Fibroblast of lung (primary cell): ENCODE results near the gene SLC22A14. TPM values are rescaled to one million over a fixed set of nuclear protein-coding genes. Genes with fewer than 3 reads are reported as not detected.

Experiments
- DNase-seq, 2 donors: peaks; one replicate each; pipeline versions ENCODE4 v3.0.0 to v3.0.0-alpha.2; 2010; ENCODE audit warnings: low read depth in 2 of 2
- H2AFZ ChIP-seq: 2 replicates; pipeline ENCODE4 v1.5.1; 2012; ENCODE audit warnings: low read length, control low read depth, inconsistent platforms
- H3K27ac ChIP-seq: 2 replicates; pipeline ENCODE4 v1.5.1; 2011; ENCODE audit warnings: low read length, control low read depth; ENCODE audit not compliant: insufficient read depth
- H3K27me3 ChIP-seq: 2 replicates; pipeline ENCODE4 v1.5.1; 2011; ENCODE audit warnings: mild to moderate bottlenecking, low read length; ENCODE audit not compliant: control insufficient read depth, insufficient read depth
- H3K36me3 ChIP-seq: 2 replicates; pipeline ENCODE4 v1.5.1; 2011; ENCODE audit warnings: low read length; ENCODE audit not compliant: control insufficient read depth, insufficient read depth
- H3K4me1 ChIP-seq: 2 replicates; pipeline ENCODE4 v1.5.1; 2011; ENCODE audit warnings: low read length; ENCODE audit not compliant: control insufficient read depth, insufficient read depth; ENCODE audit errors: extremely low read depth
- H3K4me2 ChIP-seq: 2 replicates; pipeline ENCODE4 v1.5.1; 2011; ENCODE audit warnings: low read length, control low read depth; ENCODE audit not compliant: insufficient read depth; ENCODE audit errors: extremely low read depth
- H3K4me3 ChIP-seq, 4 experiments: fragments of 200-600 bp in 1 of 4; sonication (generic) in 1 of 4; replicated peaks in 1 of 4; 2 replicates each; pipeline ENCODE4 v1.5.1; 2011 to 2016; ENCODE audit warnings: low read length in 4 of 4, low read depth in 3 of 4, mild to moderate bottlenecking in 3 of 4, control low read depth in 2 of 4, inconsistent platforms in 1 of 4, mixed read lengths in 1 of 4; ENCODE audit not compliant: insufficient read depth in 1 of 4; ENCODE audit errors: control extremely low read depth in 1 of 4
- H3K79me2 ChIP-seq: 2 replicates; pipeline ENCODE4 v1.5.1; 2012; ENCODE audit warnings: mild to moderate bottlenecking, low read length, inconsistent platforms; ENCODE audit not compliant: control insufficient read depth, insufficient read depth
- H3K9ac ChIP-seq: 2 replicates; pipeline ENCODE4 v1.5.1; 2011; ENCODE audit warnings: mild to moderate bottlenecking, low read length, control low read depth; ENCODE audit not compliant: insufficient read depth
- H3K9me3 ChIP-seq: 2 replicates; pipeline ENCODE4 v1.5.1; 2012; ENCODE audit warnings: low read depth, low read length; ENCODE audit not compliant: control insufficient read depth, insufficient read depth
- H4K20me1 ChIP-seq: 2 replicates; pipeline ENCODE4 v1.5.1; 2011; ENCODE audit warnings: low read length; ENCODE audit not compliant: control insufficient read depth, insufficient read depth; ENCODE audit errors: extremely low read depth
- EZH2 ChIP-seq: IDR thresholded peaks from 2 replicates; pipeline ENCODE4 v1.5.1; 2012; ENCODE audit warnings: low read length, control low read depth, mild to moderate bottlenecking; ENCODE audit errors: missing control alignments
- polyA plus RNA-seq, 2 donors: library from polyadenylated mRNA; depleted of rRNA in 1 of 2; stranded (reverse) in 1 of 2; unstranded in 1 of 2; fragments of >200 nt; gene quantifications; 2 replicates each; pipeline ENCODE4 v1.2.1, GENCODE V29; 2011 to 2012; ENCODE audit warnings: missing spikeins in 1 of 2
- total RNA-seq: library from RNA; depleted of rRNA; stranded (reverse); fragments of >200 nt; gene quantifications from 2 replicates; pipeline ENCODE4 v1.2.1, GENCODE V29; 2014
- TF ChIP-seq, protein P1 (sequence below), 2 donors: IDR thresholded peaks in 1 of 2; conservative IDR thresholded peaks in 1 of 2; 1 replicate in 1 of 2; 2 replicates in 1 of 2; pipeline ENCODE4 v1.5.1; 2011 to 2012; ENCODE audit warnings: low read length in 2 of 2, control low read depth in 1 of 2, inconsistent platforms in 1 of 2, low read depth in 1 of 2, mild to moderate bottlenecking in 1 of 2

Gene SLC22A14
- total and polyA plus RNA-seq, 2 donors (not counting 1 experiment from before 2014, with no cell fraction given), result 0.17 TPM; not detected in 1

DNA sequence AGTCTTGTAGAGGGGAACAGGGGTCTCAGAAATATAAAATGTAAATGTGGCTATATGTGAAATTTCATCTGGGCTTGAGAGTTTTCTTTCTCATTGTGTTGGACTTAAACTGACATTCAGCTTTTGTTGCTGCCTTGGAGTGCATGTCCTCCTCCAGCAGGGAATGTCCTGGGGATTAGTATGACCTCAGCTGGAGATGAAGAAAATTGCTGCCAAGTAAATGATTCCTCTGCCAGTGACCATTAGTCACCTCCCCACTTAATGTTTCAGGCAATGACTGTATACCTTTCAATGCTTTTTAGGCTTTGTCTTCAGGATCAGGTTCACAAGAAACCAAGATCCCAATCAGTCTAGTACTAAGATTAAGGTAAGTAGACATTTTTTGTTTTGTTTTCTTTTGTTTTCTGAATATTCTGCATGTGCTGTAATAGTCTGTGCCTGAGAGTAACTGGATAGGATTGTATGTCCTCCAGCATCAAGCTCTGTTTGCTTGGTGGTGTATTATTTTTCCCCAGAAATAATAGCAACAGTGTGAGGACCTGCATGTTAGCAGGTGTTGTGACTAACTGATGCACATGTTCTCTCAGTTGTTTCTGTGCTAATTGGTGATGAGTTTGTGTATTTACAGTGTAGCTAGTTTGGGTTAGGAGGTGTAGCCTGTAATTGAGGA, 34.6 kb upstream of the SLC22A14 start:
- Histone ChIP-seq H3K9me3 (no peaks in the 10 kb centered on the region), H3K9ac (no peak overlapping the region), H3K27me3 (no peaks in the 10 kb centered on the region), H3K4me3 (no peak overlapping the region), H3K27ac (peak overlapping the region; percentile 7), H3K36me3 (peaks cover 2% of the 10 kb centered on the region), H2AFZ (no peak overlapping the region), H4K20me1 (no peaks in the 10 kb centered on the region), H3K79me2 (no peaks in the 10 kb centered on the region), H3K4me1 (peaks cover 5% of the 10 kb centered on the region), H3K4me2 (no peak overlapping the region)
- TF ChIP-seq, protein P1, sequence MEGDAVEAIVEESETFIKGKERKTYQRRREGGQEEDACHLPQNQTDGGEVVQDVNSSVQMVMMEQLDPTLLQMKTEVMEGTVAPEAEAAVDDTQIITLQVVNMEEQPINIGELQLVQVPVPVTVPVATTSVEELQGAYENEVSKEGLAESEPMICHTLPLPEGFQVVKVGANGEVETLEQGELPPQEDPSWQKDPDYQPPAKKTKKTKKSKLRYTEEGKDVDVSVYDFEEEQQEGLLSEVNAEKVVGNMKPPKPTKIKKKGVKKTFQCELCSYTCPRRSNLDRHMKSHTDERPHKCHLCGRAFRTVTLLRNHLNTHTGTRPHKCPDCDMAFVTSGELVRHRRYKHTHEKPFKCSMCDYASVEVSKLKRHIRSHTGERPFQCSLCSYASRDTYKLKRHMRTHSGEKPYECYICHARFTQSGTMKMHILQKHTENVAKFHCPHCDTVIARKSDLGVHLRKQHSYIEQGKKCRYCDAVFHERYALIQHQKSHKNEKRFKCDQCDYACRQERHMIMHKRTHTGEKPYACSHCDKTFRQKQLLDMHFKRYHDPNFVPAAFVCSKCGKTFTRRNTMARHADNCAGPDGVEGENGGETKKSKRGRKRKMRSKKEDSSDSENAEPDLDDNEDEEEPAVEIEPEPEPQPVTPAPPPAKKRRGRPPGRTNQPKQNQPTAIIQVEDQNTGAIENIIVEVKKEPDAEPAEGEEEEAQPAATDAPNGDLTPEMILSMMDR (conservative IDR thresholded peaks at IDR 0.05 in 1 of 2, IDR thresholded peaks at IDR 0.05 in 1 of 2; ENCODE audit: low read depth in 1 of 2, low read length in 2 of 2), result peak; percentile 21 to 51
- TF ChIP-seq EZH2, result no peak
- peak; percentile 88 to 94 for DNase-seq

DNA sequence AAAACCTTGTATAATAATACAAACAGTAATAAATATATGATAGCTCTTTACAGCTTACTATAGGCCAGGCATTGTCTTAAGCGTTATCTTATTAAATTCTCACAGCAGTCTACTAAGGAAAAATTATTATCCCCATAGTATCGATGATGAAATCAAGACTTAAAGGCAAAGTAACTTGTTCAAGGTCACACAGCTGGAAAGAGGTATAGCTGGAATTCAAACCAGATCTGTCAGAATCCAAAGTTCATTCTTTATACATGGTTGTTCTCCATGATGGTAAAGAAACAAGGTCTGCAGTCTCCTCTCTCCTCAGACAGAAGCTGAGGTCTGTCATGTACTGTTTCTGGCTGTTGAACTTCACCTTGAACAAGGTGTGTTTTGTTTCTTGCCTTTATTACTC, 31.9 kb upstream of the SLC22A14 start:
- no peaks in the 10 kb centered on the region for H3K27me3 ChIP-seq
- H3K27ac ChIP-seq, result no peak overlapping the region
- DNase-seq, result no peak
- H3K9ac ChIP-seq, result no peak overlapping the region
- H4K20me1 ChIP-seq, result no peaks in the 10 kb centered on the region
- H3K36me3 ChIP-seq, result peaks cover 6% of the 10 kb centered on the region
- no peak overlapping the region for H3K4me3 ChIP-seq
- H3K9me3 ChIP-seq, result no peaks in the 10 kb centered on the region
- TF ChIP-seq, protein P1 (conservative IDR thresholded peaks at IDR 0.05 in 1 of 2, IDR thresholded peaks at IDR 0.05 in 1 of 2; ENCODE audit: low read depth in 1 of 2, low read length in 2 of 2), result no peak
- no peaks in the 10 kb centered on the region for H3K79me2 ChIP-seq
- no peak overlapping the region for H3K4me2 ChIP-seq
- H3K4me1 ChIP-seq, result peaks cover 5% of the 10 kb centered on the region
- no peak overlapping the region for H2AFZ ChIP-seq

DNA sequence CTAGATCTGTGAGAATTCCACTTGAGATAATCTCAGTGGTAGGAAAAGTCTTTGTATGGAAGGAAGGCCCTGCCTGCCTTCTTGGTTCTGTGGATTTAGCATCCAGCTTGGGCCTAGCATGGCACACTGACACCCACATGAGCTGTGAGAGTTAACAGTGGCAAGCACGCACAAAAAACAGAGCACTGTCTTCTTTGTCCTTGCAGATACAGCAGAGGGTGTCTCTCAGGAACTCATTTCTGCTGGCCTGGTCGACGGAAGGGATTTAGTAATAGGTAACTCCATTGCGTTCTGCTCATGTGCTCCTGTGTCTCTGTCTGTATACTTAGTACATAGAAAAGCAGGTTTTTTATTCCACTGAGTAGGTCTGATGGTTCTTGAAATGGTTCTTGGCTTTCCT, 30.9 kb upstream of the SLC22A14 start:
- Histone ChIP-seq H3K4me2 (no peak overlapping the region), H3K79me2 (no peaks in the 10 kb centered on the region), H3K9me3 (no peaks in the 10 kb centered on the region), H3K4me3 (no peak overlapping the region), H2AFZ (no peak overlapping the region), H3K27me3 (no peaks in the 10 kb centered on the region), H3K36me3 (peaks cover 6% of the 10 kb centered on the region), H3K27ac (no peak overlapping the region), H4K20me1 (no peaks in the 10 kb centered on the region), H3K4me1 (peaks cover 5% of the 10 kb centered on the region), H3K9ac (no peak overlapping the region)
- TF ChIP-seq, protein P1 (conservative IDR thresholded peaks at IDR 0.05 in 1 of 2, IDR thresholded peaks at IDR 0.05 in 1 of 2; ENCODE audit: low read depth in 1 of 2, low read length in 2 of 2), result no peak
- TF ChIP-seq EZH2, result no peak
- no peak for DNase-seq
